ENCODE data around the gene UBE2V1.
"Not testable (repeated sequence)": the region's sequence is repeated elsewhere in the genome, so short reads cannot be mapped to it uniquely, and the experiment has no call there.

Gene UBE2V1

DNA sequence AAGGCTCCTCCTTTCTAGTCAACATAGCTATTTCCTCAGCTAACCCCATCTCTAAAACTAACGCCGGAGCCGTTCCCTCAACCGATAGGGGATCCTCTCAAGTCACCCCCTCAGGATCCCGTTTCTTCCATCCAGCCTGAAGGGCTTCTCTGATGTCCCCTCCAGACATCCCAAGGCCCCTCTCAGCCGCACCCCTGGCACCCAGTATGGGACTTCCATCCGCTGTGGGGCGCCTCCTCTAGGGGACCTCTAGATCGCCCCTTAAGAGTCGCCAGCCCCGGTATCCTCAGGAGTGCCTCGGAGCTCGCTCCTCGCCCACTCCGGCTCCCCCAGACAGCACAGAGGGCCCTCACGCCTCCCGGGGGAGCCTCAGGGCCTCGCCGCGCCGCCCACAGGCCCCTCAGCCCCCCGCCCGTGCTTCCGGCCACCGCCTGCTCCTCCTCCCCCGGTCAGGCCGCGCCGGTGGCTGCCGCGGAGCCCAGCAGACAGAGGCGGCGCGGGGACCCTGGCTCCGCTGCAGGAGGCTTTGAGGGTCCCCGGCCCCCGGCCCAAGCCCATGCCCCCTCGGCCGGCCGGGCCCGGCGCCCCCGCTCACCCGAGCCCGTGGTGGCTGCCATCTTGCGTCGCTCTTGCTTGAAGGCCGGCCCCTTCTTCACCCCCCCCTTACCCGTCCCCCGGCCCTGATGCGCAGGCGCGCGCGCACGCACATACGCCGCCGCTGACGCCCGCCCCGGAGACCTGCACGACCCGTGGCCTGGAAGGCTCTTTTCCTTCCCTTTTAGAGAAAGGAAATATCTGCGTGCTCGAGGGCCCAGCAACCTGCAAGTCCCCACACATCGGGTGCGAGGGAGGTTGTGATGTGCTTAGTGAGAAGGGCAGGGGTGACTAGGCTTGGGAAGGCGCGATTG, at the start of gene UBE2V1:
Gene UBE2V1, minus strand, starts transcription at position 639 of the 908 bp plus-strand sequence. Its CDS starts 22 bp downstream, at position 617.
- DNase-seq (ENCODE audit: low read depth), result peak; percentile 83

DNA sequence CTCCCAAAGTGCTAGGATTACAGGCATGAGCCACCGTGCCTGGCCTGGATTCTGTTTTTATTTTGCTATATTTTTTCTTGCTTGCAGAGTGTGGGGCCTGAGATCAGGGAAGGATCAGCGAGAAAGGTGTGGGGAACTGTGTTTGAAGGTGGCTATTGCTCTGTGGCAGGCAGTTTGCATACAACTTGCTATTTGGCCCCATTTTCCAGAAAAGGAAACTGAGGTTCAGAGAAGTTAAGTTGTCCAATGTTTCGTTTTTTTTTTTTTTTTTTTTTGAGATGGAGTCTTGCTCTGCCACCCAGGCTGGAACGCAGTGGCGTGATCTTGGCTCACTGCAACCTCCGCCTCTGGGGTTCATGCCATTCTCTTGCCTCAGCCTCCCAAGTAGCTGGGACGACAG, 48.5 kb upstream of the UBE2V1 start:
- DNase-seq (ENCODE audit: low read depth), result not testable (repeated sequence)

DNA sequence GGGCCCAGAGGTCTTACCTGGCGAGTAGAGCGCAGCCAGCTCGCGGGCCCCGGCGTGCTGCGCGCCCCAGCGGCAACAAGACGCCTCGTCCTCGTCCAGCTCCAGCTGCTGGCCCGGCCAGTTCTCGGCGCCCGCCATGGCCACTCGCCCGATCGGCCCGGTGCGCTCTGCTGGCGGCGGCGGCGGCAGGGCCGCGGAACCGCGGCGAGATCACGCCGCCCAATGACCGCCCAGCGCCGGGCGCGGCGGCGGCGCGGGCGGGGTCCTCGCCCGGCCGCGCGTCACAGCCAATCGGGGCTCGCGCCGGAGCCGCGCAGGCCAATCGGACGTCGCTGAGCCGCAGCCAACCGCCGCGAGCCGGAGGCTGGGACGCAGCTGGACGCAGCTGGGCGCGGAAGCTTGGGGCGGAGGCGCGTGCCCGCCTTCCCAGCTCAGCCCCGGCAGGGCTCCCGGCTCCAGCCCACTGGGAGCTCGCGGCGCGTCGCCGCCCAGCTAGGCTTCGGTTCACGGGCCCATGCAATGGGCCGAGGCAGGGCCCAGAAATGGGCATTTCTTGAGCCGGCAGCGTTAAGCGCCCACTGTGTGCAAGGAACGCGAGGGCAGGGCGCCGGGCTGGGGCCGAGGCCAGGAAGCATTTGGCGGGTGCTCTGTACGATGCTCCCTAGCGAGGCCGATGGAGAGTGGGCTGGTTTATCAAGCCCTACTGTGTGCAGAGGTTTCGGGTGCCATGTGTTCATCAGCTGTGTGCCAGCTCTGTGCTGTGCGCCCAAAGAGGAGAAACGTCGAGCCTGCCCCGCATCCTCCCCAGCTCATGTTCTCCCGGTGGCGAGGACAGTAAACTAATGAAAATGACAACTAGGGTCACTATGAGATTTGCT, 40.8 kb upstream of the UBE2V1 start, which contains the start of gene PEDS1:
Gene PEDS1, minus strand, starts transcription at position 224 of the 878 bp plus-strand sequence. Its CDS starts 86 bp downstream, at position 138.
- peak; percentile 73 for DNase-seq (ENCODE audit: low read depth)

DNA sequence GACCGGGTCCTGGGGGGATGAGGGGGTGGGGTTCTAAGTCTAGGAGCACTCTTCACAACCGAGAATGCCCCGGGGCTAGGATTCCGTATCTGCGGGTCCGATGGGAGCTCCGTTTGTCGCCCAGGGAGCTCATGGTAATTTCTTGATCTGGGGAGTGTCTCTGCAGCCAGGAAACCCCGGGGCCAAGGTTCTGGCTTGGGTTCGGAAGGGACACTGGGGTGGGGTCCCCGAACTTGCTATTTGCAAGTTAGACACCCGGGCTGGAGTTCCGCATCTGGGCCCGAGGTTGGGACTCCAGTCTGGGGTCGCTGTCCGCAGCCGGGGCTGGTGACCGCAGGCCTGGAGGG, 40.2 kb upstream of the UBE2V1 start:
- no peak for DNase-seq (ENCODE audit: low read depth)

DNA sequence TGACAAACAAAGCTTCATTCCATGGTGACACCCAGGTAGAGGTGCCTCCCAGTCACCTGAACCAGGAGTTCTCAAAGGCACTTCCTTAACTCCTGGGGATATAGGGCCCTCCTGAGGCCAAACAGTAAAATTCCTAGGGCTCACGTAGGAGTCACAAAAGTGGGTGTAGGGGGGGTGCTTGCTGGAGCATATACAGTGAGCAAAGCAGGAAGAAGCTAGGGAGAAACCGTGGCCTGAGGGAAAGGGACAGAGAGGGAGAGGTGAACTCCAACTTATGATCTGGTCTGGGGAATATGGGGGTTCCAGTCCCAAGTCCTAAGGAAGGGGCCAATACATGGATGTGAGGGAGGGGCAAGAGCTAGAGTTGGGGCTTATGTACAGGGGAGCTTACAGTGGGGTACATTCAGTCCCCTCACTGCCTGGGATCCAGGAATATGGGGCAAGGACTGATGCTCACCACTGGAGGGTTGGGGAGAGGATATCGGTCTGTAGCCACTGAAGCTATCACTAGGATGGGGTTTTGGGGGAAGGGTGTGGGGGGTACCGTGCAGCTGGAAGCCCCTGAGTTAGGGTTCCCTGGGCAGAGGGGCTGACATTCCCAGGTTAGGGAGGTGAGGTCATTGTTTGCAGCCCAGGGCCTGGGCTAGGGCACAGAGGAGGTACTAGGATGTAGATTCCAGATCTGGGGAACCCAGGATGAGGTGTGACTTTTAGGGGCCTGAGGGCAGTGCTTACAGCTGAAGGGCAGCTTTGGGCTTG, 39.6 kb upstream of the UBE2V1 start:
- no peak for DNase-seq (ENCODE audit: low read depth)

DNA sequence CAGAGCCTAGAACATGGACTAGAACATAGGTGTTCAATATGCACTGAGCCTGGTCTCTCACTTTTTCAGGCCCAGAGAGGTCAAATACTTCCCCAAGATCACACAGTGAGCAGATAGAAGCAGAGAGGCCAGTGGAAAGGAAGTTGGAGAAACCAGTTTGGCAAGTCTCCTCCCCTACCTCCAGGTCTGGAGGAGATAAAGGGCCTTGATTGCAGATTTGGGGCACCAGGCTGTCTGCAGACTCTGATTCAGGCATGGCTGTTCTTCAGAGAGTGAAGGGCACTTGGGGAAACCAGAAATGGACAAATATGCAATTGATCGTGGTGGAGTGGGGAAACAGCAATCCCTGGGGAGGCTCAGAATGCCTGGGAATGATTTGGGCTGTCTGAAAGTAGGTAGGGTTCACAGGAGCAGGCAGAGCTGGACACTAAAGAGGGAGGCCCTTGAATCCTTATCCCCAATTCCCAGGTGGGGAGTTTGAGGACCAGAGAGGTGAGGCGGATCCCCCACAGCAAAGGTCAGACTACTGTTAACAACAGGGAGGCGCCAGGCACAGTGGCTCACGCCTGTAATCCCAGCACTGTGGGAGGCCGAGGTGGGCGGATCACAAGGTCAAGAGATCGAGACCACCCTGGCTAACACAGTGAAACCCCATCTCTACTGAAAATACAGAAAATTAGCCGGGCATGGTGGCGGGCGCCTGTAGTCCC, 38.2 kb upstream of the UBE2V1 start:
- no peak for DNase-seq (ENCODE audit: low read depth)

DNA sequence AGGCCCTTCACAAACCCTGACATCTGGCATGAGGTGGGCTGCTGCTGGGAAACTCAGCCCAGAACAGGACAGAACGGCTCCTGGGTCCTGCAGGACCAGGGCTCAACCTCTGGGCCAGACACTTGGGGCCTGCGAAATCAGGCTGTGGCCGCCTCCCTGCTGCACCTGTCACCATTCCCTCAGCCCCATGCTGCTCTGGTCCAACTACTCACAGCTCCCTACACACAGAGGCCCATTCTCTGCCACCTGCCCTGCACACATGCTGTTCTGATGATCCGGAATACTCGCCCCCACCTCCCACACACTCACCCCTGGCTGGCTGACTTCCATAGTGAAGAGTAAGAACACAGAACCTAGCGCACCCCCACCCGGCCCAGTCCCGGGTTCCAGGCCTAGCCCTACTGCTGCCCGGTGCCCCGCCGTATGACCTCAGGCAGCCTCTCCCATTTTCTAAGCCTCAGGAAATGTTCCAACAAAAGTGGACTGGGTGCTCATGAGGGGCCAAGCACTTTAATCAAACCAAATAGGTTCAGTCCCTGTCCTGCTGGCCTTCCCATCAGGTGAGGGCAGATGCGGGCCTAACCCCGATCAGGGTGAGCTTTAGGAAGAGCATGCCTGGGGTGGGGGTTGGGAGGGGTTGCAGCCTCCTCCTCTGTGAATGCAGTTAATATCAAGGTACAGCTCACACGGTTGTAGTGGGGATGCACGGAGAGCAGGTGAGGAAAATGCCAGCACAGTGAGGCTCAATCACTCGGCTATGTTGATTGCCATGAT, 36.7 kb upstream of the UBE2V1 start:
- DNase-seq (ENCODE audit: low read depth), result no peak

DNA sequence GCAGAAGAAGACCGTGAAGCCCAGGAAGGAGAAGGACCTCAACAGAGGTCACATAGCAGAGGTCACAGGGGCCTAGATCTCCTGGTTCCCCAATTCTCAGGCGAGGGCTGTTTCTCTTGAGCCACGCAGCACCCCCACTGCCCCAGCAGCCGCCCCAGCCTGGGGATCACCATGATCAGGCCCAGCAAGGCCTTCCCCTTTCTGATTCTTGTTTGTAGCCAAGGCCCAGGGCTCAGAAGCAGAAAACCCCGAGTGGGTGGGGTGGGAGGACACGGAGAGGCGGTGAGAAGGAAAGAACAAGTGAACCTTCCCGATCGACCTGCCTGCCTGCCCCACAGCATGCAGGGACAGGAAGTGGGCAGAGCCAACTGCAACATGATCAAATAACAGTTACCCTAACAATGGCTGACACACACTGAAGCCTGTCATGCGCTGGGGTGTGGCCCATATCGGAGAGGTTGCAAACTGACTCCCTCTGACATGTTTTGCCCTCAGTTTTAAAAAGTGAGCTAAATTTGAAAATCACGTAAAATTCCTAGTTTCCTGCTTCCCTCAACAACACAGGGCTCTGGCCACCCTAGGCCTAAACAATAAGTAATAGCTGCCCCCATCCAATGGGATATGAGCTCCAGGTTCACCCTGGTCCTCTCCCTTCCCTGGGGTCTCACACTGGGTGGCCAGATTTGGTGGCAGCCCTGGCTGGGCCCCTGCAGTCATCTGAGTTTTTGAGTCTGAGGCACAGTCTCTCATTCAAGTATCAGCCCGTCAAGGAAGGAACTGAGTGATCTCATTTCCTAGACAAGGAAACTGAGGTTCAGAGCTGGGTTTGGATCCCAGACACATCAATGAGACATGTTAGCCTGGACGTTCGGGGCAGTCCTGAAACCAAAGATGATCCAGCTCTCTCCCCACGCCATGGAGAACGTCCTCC, 34.0 kb upstream of the UBE2V1 start:
- peak; percentile 67 for DNase-seq (ENCODE audit: low read depth)

DNA sequence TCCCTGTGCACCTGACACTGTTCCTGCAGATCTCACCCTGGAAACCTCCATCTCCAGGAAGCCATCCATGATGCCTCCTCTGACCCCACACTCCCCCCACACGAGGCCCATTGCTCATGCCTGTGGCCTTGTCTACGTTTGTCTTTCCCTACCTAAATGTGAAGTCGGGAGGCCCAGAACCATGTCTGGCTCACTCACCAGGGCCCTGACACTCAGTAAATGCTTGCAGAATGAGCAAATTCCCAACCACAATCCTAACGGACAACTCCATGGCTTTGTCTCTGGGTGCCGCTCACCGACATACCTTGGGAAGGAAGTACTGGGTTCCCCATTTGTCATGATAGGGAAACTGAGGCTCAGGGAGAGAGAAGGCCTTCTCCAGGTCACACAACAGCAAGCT, 33.3 kb upstream of the UBE2V1 start:
- DNase-seq (ENCODE audit: low read depth), result no peak

DNA sequence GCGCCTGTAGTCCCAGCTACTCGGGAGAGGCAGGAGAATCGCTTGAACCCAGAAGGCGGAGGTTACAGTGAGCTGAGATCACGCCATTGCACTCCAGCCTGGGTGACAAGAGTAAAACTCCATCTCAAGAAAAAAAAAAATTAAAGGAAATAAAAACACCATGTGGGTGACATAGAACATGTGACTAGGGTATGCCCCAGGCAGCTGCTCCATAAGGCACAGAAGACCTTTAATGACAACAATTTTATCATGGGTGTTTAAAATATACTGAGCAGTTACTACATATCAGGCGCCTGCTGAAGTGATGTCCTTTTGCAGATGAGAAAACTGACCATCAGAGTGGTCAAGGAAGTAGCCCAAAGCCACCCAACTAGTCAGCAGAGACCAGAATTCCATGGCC, 32.6 kb upstream of the UBE2V1 start:
- DNase-seq (ENCODE audit: low read depth), result no peak

DNA sequence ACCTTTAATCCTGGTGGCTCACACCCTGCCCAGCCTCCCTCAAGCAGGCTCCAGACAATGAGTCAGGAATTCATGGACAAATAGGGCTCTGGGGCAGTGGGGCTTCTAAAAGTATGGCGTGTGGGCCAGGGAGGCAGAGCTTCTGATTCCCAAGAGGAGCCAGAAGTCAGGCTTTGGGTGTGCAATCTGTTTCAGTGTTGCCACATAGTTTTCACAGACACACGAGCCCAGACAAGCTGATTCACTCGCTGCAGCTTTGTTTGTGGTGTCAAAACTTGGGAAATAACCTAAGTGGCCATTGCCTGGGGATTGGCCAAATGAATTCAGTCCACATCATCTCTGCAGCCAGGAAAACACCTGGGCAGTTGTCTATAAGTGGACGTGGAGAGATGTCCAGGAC, 31.4 kb upstream of the UBE2V1 start:
- DNase-seq (ENCODE audit: low read depth), result no peak

DNA sequence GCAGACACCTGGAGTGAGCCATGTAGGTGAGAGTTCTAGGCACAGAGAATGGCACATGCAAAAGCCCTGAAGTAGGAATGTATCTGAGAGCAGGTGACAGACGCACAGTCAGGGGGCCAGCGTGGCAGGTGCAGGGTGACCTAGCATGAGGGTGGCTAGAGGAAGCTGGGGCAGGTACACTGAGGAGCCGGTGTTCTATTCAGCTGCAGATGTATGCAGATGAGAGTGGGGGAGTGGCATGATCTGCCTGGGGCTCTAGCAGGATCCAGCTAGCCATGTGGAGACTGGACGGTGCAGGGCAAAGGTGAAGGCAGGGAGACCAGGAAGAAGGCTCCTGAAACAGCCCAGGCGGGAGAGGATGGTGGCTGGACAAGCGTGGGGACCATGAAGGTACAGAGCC, 29.9 kb upstream of the UBE2V1 start:
- no peak for DNase-seq (ENCODE audit: low read depth)

DNA sequence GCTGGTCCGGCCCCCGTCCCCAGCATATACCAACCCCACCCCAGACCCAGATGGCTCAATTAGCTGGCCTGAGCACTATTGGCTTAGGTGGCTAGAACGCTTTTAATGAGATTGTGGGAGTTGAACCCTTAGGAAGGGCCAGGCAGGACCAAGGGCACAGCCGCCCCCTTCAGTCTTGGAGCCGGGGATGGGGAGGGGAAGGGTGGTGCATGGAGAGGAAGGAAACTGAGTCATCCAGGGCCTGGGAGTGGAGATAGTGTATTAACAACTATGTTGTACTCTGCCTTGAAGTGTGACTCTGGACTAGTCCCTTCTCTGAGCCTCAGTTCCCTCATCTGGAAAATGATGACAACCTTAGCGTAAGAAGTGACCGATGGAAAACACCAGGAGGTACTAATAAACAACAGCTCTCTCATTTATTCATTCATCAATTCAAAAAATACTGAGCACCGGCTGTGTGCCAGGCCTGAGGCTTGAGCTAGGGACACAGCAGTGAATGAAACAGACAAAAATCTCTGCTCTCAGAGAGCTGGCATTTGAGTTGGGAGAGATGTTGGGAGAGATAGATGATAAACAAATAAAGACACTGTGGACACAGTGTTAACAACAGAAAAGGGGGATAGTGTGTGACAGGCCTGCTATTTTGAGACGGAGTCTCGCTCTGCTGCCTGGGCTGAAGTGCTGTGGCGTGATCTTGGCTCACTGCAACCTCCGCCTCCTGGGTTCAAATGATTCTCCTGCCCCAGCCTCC, 29.0 kb upstream of the UBE2V1 start:
- no peak for DNase-seq (ENCODE audit: low read depth)

DNA sequence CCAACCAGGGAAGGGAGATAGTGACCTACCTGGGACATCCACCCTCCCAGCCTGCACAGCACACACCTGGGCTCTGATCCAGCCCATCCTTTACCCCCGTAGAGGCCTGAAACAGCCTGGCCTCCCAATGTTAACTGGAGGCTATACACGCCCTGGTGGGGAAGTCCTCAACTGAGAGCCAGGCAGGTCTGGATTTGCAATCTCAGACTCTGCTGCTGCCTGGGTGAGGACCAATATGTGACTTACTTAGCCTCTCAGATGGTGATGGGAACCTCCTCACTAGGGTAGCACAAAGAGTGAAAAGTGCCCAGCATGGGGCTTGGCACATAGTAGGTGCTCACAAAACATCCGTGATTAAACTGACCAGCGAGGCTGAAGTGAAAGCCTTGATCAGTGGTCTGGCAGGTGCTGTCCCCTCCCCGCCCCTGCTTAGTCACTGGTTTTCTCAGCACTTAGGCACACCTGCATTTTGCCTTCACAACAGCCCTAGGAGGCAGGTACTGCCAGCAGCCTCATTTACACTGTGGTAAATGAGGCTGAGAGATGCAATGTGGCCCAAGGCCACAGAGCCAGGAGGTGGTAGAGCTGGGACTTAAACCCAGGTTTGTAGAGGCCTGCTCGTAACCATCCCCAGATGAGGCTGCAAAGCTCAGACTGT, 28.2 kb upstream of the UBE2V1 start:
- no peak for DNase-seq (ENCODE audit: low read depth)

DNA sequence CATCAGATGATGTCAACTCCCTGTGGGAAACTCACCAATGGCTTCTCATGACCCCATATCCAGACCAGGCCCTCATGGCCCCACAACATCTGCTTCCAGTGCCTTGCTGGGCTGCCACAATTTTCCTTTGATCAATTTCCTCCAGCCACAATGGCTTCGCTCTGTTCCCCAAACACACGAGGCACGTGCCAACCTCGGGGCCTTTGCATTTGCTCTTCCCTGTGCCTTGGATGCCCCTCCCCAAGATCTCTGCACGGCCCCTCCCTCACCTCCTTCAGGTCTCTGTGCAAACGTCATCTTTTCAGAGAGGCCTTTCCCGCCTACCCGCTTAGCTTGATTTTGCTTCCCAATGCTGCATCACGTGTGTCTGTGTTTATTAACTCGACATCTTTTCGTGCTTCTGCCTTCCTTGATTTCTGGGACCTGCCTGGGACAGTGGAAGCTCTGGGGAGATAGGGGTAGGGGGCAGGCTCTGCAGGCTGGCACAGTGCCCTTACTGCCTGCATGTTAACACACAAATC, 27.4 kb upstream of the UBE2V1 start:
- DNase-seq (ENCODE audit: low read depth), result no peak

DNA sequence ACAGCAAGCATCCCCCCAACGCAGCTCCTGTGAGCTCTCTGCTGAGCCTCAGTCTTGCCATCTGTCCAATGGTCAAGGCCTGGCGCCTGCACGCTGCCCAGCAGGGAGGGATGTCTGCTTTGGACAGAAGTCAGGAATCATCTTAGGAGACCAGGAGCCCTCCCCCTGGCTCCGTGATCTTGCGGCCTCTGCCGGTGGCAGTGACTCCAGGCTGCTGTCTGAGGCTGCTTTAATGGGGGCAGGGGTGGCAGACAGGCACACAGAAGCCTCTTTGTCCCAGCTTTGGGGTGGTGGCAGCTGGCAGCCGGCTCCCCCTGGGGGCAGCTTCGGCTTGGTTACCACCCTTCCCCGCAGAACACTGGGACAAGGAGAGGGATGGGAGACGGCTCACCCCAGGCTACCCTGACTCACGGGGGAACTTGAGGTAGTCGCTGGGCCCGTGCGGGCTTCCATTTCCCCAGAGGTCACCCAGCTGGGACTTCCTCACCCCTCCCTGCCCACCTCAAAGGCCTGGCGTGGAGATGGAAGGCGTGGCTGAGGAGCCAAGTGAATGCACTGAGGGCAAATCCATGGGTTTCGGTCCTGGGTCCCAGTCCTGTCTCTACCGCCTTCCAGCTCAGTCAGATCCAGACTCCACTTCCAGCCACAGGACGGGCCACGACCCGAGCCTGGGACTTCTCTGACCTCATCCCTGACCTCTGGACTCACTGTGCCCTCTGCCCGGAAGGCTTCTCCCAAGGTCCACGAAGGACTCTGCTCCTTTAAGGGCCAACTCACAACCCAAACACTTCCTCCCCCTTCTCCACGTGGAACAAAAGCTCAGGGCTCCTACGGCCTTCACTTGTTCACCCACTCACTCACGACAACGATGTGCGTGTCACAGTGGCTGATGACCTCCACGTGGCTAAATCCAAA, 25.8 kb upstream of the UBE2V1 start:
- no peak for DNase-seq (ENCODE audit: low read depth)

DNA sequence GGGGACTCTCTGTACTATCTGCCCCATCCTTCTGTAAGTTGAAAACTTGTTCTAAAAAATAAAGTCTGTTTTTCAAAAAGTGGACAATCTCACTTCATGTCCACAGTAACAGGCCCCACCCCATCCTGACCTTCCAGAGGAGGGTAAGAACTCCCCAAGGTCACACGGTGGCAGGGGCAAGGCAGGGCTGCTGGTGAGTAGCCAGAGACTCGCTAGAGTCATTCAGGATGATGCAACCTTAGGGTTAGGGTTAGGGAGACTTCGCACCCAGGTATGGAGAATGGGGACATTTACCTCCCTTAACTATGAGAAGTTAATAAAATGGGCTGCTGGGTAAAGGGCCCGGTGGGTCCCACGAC, 25.1 kb upstream of the UBE2V1 start:
- DNase-seq (ENCODE audit: low read depth), result no peak
